ENCODE measurements around the gene P3H3.

Gene P3H3

GRCh38 chr12:6817662-6818157, 10.5 kb upstream of the P3H3 start (continued):
- TF ChIP-seq ATF2 (tag by site-specific recombination; IDR thresholded peaks at IDR 0.05; ENCODE audit: low read depth) (no peak), ZFHX2 (tag by site-specific recombination; conservative IDR thresholded peaks at IDR 0.05) (peak; percentile 65), ZSCAN4 (tag by site-specific recombination; IDR thresholded peaks at IDR 0.05) (peak; percentile 99), ZNF157 (tag by site-specific recombination; IDR thresholded peaks at IDR 0.05) (peak; percentile 44; the same call in 1 of the 2 replicates), ZNF585B (tag by site-specific recombination; IDR thresholded peaks at IDR 0.05) (no peak)

GRCh38 chr12:6818222-6818621, 10.0 kb upstream of the P3H3 start:
- no peaks in the 10 kb centered on the region for H3K9me3 ChIP-seq (ENCODE audit: control insufficient read depth, insufficient read depth, low read depth, low read length)
- ChIA-PET CTCF (interaction anchor here (2.0 kb wide), 1 partner anchor 65 kb away, joined by 9 read pairs; the partner anchor contains the start of gene MLF2), POLR2A (no interaction called here)
- no peak overlapping the region for H3K4me3 ChIP-seq (ENCODE audit: low read depth, low read length)
- H3K27ac ChIP-seq (ENCODE audit: extremely low read depth, low read depth, low read length): no peak overlapping the region
- peaks cover 6% of the 10 kb centered on the region; the same call in 1 of the 2 replicates for H3K4me1 ChIP-seq (ENCODE audit: control insufficient read depth, insufficient read depth, low read length)
- H3K36me3 ChIP-seq (ENCODE audit: control insufficient read depth in 2 of 2, insufficient read depth in 1 of 2, low read length in 2 of 2): no peaks in the 10 kb centered on the region
- TF ChIP-seq ZNF544 (tag by site-specific recombination; IDR thresholded peaks at IDR 0.05): no peak
- no peak for TF ChIP-seq ZNF555 (tag by site-specific recombination; conservative IDR thresholded peaks at IDR 0.05)
- no peak for TF ChIP-seq ZNF19 (tag by site-specific recombination; IDR thresholded peaks at IDR 0.05; ENCODE audit: low read depth)
- TF ChIP-seq ZNF341 (tag by site-specific recombination; IDR thresholded peaks at IDR 0.05; ENCODE audit: low read depth): no peak
- TF ChIP-seq YY2 (tag by site-specific recombination; IDR thresholded peaks at IDR 0.05): no peak
- no peak for TF ChIP-seq ZNF223 (tag by site-specific recombination; IDR thresholded peaks at IDR 0.05)
- peak; percentile 13; the same call in 1 of the 2 replicates for TF ChIP-seq SP2 (tag by site-specific recombination; IDR thresholded peaks at IDR 0.05)
- no peak for TF ChIP-seq HOXA7 (CRISPR knock-in tag; IDR thresholded peaks at IDR 0.05; ENCODE audit: borderline replicate concordance)
- no peak for TF ChIP-seq ZNF211 (tag by site-specific recombination; IDR thresholded peaks at IDR 0.05; ENCODE audit: low read depth)
- TF ChIP-seq ZBTB10 (tag by site-specific recombination; IDR thresholded peaks at IDR 0.05): no peak
- peak; percentile 43; the same call in 1 of the 2 replicates for TF ChIP-seq ZNF10 (tag by site-specific recombination; IDR thresholded peaks at IDR 0.05)
- no peak for TF ChIP-seq GLIS2 (tag by site-specific recombination; IDR thresholded peaks at IDR 0.05)
- peak; percentile 63 for TF ChIP-seq PRDM10 (tag by site-specific recombination; IDR thresholded peaks at IDR 0.05)
- TF ChIP-seq ZNF792 (tag by site-specific recombination; IDR thresholded peaks at IDR 0.05): no peak
- no peak for TF ChIP-seq TSHZ1 (tag by site-specific recombination; IDR thresholded peaks at IDR 0.05; ENCODE audit: borderline replicate concordance)
- no peak for TF ChIP-seq ZNF112 (tag by site-specific recombination; IDR thresholded peaks at IDR 0.05)
- TF ChIP-seq KLF10 (tag by site-specific recombination; IDR thresholded peaks at IDR 0.05): peak; percentile 94
- TF ChIP-seq ZNF416 (tag by site-specific recombination; IDR thresholded peaks at IDR 0.05): no peak
- no peak for TF ChIP-seq ZNF433 (tag by site-specific recombination; IDR thresholded peaks at IDR 0.05; ENCODE audit: low read depth)
- TF ChIP-seq ZNF747 (tag by site-specific recombination; IDR thresholded peaks at IDR 0.05): no peak
- no peak for TF ChIP-seq ZFP3 (tag by site-specific recombination; IDR thresholded peaks at IDR 0.05; ENCODE audit: low read depth)
